ENCODE data around the gene SPRY4.
"Not testable (repeated sequence)": the region's sequence is repeated elsewhere in the genome, so short reads cannot be mapped to it uniquely, and the experiment has no call there.

GRCh38 chr5:142264084-142264483 is 60.7 kb downstream of the SPRY4 start:
- not testable (repeated sequence) for TF ChIP-seq CTCF, EP300 (IDR thresholded peaks at IDR 0.05)

Data from esophagus muscularis mucosa (tissue), 3 donors.